ENCODE measurements around the gene MAML3.

- no peak for TF ChIP-seq CTCF (conservative IDR thresholded peaks at IDR 0.05; ENCODE audit: low read depth in 2 of 2)
- TF ChIP-seq POLR2AphosphoS5 (IDR thresholded peaks at IDR 0.05; ENCODE audit: low read depth), result no peak
Measured at GRCh38 chr4:139873111-139873860, 280.7 kb downstream of the MAML3 start.
